DMS 273 (cell line): ENCODE results near the gene C14orf180.
A peak's percentile ranks its signal among the peaks of the same experiment; 100 is the strongest.

Source experiments
- DNase-seq: peaks from one replicate; lab custom pipeline; 2025; ENCODE audit not compliant: unreplicated experiment; lab: John Stamatoyannopoulos, UW

C14orf180 gene

GRCh38 chr14:104592292-104592672 is 12.7 kb downstream of the C14orf180 start:
- no peak for DNase-seq

DNA sequence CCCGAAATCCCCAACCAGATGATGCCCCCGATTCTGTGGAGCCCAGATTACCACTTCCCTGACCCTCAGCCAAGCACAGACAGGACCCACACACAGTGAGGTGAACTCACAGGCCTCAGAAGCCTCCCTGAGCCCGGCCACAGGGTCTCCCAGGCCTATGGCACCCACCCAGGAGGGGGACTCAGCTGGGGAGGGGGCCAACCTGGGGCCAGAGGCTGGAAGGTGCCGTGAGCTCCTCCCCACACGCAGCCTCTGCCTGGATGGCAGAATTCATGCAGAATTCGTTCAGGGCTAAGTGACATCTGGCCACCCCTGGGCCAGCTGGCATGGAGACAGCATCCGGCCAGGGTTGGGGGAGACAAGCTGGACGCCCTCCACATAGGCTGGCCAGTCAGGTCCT is 13.2 kb downstream of the C14orf180 start:
- peak; percentile 58 for DNase-seq

DNA sequence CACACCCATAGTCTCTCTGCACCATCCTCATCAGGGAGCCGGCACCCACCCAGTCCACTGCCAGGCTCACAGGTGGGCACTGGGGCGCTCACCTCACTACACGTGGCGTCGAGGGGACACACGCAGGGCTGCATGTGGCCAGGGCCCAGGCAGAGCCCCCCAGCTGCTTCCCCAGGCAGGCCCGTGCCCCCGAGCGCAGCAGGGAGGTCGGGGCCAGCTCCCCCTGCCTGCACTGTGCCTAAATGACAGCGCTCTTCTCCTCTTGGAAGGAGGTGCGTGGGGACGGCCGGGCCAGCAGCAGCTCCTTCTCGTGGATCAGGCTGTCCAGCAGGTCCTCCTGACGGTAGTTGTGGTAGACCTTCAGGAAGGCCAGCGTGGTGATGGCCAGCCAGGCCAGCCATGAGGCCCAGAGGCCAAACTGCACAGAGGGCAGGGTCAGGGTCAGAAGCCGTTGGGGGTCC is 13.7 kb downstream of the C14orf180 start:
- DNase-seq, result no peak

GRCh38 chr14:104593710-104594136 is 14.2 kb downstream of the C14orf180 start:
- no peak for DNase-seq

- DNase-seq, result no peak
Observed at GRCh38 chr14:104594310-104595046, 14.9 kb downstream of the C14orf180 start.

DNA sequence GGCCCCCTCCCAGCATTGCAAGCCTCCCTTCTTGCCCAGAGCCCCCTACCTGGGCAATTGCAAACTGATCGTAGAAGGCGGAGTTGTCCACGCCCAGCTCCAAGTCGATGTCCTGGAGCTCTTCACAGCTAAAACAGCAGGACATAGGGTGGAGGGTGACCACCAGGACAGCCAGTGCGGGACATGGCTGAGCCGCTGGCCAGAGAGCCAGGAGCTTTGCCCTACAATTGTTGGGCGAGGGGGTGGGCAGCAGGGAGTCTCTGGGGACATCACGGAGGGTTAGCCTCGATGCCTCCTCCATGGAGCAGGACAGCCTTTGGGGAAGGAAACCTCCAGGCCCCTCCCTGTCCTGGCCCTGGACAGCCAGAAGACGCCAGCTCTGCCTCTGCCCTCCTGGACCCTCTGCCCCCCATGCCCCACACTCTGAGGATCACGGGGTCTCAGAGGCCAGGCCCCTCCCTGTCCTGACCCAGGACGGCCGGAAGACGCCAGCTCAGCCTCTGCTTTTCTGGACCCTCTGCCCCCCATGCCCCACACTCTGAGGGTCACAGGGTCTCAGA is 15.6 kb downstream of the C14orf180 start:
- DNase-seq, result no peak

- DNase-seq, result no peak
Observed at GRCh38 chr14:104595911-104596450, 16.4 kb downstream of the C14orf180 start.

GRCh38 chr14:104596451-104596918 is 16.9 kb downstream of the C14orf180 start:
- DNase-seq, result no peak

DNA sequence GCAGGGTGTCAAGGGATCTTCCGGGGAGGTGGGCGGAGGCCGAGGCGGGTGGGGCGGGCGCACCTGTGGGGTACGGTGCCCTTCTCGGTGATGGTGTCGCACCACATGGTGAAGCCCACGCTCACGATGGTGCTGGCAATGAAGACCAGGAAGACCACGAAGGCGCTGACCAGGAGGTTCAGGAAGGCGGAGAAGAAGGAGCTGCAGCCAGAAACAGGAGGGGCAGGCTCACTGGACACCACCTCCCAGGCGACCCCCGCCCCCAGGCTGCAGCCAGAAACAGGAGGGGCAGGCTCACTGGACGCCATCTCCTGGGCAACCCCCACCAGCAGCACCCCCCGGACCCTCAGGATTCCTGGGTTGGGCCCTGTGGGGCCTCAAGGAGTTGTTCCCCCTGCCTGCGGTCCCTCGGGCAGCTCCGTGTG is 17.4 kb downstream of the C14orf180 start:
- DNase-seq, result no peak

DNA sequence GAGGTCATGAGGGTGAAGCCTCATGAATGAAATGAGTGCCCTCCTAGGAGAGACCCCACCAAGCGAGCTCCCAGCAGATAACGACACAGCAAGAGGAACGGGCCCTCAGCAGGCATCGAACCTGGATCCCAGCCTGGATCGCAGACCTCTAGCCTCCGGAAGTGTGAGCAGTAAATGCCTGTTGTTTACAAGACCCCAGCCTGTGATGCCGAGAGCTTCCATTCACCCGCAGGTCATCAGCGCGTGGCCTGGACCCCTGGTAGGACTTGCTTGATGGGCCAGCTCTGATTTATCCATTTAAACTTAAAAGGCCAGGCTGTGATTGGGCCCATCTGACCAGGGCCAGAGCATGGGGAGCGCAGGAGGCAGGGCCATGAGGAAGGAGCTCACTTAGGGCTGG is 18.0 kb downstream of the C14orf180 start:
- no peak for DNase-seq

DNA sequence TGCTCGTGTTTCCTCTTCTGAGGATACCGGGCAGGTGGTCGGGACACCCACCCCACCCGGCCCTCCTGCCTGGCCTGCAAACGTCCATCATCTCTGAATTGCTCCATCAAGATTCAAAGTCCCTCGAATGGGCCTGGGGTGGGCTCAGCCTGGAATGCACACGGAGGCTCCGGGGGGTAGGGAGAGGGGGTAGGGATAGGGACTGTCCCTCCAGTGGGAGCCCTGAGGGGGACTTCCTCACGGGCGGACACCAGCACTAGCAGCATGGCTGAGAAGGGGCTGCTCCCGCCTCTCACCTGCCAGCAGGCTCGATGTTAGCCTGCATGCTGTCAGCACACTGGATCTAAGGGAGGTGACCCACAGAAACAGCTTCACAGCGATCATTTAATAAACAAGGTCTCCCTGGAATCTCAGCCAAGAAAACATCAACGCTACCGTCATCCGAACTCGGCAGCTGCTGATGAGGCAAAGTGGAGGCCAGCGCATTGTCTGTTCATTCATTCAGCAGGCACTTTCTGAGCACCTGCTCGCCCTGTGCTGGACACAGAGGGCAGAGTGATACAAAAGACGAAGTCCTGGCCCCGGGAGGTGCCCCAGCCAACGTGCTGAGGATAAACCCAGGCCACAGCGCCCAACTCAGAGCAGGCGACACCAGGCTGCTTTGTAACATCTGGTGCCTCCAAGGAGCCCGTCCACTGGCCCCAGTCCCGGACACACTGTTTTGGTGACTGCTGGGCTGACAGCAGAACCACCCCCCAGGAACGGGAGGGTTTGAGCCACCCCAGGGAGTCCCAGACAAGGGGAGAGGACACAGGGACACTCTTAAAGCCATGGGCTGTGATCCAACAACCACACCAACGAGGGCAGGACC is 18.7 kb downstream of the C14orf180 start:
- peak; percentile 69 for DNase-seq

DNA sequence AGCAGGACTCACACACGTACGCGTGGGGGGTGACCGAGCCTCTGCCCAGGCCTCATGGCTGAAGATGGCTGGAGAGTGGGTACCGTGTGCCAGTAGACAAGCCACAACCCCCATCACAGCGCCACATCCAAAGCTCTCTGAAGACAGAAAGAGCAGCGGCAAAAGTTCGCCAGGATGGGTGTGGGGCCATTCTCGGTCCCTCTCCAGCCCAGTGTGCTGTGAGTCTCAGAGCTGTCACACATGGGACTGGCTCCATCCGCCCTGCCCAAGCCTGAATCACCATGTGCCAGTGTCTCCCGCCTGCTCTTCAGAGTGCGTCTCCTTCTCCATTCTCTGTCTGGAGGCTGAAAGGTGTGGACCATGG is 19.3 kb downstream of the C14orf180 start:
- no peak for DNase-seq

GRCh38 chr14:104599446-104599845 is 19.9 kb downstream of the C14orf180 start:
- no peak for DNase-seq

- peak; percentile 90 for DNase-seq
Observed at GRCh38 chr14:104600141-104600643, 20.6 kb downstream of the C14orf180 start.

DNA sequence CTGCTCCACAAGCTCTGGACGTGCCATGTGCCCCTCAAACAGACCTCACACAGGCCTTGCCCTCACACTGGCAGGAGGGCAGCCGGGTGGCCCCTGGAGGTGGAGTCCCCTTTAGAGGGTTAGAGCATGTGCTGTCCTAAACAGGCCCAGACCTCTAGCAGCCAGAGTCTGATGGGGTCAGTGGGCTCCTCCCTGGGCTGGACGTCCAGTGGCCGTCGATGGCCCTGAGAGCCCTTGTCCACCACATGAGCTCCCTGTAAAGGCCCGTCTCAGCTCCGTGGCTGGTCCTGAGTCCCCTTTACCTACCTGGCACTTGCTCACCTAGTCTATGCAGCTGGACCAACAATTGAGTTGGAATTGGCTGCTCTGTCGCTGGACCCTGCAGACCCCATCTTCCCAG is 21.2 kb downstream of the C14orf180 start:
- no peak for DNase-seq

DNA sequence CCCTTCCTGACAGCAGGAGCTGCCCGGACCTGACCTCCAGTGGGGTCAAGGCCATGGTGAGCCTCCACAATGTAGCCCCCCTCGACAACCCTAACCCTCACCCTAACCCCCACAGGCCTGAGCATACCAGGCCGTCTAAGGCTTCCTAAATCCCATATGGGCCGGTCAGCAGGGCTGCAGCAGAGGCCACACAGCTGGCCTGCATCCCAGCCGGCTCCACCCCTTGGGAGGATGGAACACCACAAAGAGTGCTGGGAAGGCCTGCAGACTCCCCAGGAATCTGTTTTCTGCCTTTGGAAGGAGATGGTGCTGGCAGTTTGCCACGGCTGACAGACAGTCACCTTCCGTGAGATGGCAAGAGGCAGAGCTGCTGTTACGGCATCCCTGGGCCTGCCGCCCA is 22.2 kb downstream of the C14orf180 start:
- peak; percentile 83 for DNase-seq

DNA sequence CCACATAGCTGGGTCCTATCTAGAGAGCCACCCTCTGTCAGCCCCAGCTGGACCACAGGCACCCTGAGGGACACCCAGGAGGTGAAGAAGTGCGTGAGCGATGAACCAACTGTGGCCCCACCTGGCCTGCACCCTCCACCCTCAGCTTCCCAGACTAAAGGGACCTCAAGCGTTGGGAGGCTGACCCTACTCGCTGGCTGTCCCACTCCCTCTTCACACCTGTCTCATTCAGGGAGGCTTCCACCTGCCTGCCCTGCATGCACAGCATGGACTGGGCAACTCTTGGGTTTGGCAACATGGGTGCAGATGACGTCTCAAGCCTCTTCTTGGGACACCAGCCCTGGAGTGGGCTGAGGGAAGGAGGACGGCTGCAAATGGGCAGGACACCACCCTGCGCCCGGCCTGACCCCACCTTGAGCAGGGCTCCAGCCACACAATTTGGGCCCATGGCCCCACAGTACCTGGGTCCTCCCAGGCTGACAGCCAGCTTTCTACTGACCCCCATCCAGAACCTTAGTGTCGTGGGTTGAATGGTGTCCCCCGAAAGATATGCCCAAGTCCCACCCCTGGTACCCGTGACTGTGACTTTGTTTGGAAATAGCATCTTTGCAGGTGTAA is 22.9 kb downstream of the C14orf180 start:
- DNase-seq, result no peak

DNA sequence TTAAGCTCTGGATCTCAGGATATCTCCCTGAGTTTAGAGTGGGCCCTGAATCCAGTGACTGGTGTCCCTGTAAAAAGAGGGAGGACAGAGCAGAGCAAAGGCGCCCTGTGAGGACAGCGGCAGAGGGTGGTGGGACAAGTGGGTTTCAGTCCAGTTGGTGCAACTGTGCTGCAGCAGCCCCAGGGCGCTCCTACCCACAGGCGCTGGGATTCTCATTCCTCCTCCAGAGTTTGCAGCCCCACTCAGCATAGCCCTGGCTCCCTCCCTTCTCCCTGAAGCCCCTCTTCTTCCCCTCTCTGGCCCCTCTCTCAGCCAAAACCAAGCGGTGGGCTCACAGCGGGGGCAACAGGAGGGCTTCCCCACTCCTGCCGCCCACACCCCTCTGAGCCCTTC is 23.4 kb downstream of the C14orf180 start:
- DNase-seq, result no peak

DNA sequence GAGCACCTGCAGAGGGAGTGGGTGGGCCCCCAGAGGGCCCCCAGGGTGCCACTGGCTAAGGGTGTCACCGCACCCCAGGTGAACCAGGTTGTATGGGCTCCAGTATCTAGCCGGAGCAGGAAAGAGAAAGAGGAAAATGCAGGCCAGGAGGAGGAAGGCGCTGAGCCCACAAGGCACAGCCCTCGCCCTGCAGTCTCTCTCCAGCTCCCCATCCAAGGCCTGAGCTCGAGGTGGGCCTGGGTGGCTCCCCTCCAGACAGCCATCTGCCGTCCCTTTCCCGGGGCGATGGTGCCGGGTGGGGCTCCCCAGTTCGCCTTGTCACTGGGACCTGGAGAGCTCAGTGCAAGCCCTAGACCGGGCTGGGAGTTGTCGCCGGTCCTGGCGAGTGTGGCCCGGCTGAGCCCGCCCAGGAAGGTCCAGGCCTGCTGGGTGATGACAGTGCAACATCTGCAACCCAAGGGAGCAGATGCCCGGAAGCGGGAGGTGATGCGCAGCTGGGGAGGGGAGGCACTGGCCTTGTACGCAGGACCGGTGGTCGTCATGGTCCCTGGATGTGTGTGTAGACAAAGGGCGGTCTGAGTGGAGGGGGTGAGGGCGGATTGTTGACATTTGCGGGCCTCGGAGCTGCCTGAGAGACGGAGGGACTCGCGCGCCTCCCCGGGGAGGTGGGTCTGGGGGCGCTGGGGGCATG is 24.3 kb downstream of the C14orf180 start:
- peak; percentile 65 for DNase-seq
